Activated naive CD8-positive, alpha-beta T cell (primary cell): ENCODE results near the gene CHD1.

Experiments
- H3K27ac Mint-ChIP-seq: one replicate; pipeline ENCODE4 v1.8.0; 2021; ENCODE audit warnings: mixed read lengths
- H3K27me3 Mint-ChIP-seq: one replicate; pipeline ENCODE4 v1.8.0; 2021; ENCODE audit warnings: mixed read lengths
- H3K36me3 Mint-ChIP-seq: one replicate; pipeline ENCODE4 v1.8.0; 2021; ENCODE audit warnings: mixed read lengths
- H3K4me1 Mint-ChIP-seq: one replicate; pipeline ENCODE4 v1.8.0; 2021; ENCODE audit warnings: low read depth, mixed read lengths
- H3K4me3 Mint-ChIP-seq: one replicate; pipeline ENCODE4 v1.8.0; 2021; ENCODE audit warnings: mild to moderate bottlenecking, mixed read lengths
- H3K9me3 Mint-ChIP-seq: one replicate; pipeline ENCODE4 v1.8.0; 2021; ENCODE audit warnings: low read depth, mixed read lengths

CHD1 gene

DNA sequence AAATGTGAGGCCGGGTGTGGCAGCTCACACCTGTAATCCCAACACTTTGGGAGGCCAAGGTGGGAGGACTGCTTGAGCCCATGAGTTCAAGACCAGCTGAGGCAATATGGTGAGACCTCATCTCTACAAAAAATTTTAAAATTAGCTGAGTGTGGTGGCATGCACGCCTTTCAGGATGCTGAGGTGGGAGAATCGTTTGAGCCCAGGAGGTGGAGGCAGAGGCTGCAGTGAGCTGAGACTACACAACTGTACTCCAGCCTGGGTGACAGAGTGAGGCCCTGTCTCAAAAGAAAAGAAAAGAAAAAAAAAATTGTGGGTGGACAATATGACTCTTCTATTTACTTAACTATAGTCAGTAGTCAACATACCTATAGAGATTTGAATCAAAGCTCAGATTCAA lies 4.8 kb downstream of the CHD1 start:
- no peaks in the 10 kb centered on the region for H3K9me3 Mint-ChIP-seq
- peak overlapping the region; percentile 57 for H3K4me3 Mint-ChIP-seq
- H3K27me3 Mint-ChIP-seq, result no peaks in the 10 kb centered on the region
- peaks cover 17% of the 10 kb centered on the region for H3K36me3 Mint-ChIP-seq
- H3K4me1 Mint-ChIP-seq, result peaks cover 67% of the 10 kb centered on the region
- H3K27ac Mint-ChIP-seq, result peak overlapping the region; percentile 22

- Mint-ChIP-seq H3K27ac (peak overlapping the region; percentile 28), H3K36me3 (peaks cover 26% of the 10 kb centered on the region), H3K9me3 (no peaks in the 10 kb centered on the region), H3K4me1 (peaks cover 78% of the 10 kb centered on the region), H3K27me3 (no peaks in the 10 kb centered on the region), H3K4me3 (peak overlapping the region; percentile 71)
These were observed 6.8 kb downstream of the CHD1 start for GRCh38 chr5:98921947-98922505.

GRCh38 chr5:98917433-98917832 lies 11.4 kb downstream of the CHD1 start:
- Mint-ChIP-seq H3K27me3 (no peaks in the 10 kb centered on the region), H3K4me3 (no peak overlapping the region), H3K9me3 (no peaks in the 10 kb centered on the region), H3K4me1 (peaks cover 76% of the 10 kb centered on the region), H3K27ac (peak overlapping the region; percentile 58), H3K36me3 (peaks cover 20% of the 10 kb centered on the region)

GRCh38 chr5:98916540-98916939 lies 12.3 kb downstream of the CHD1 start:
- Mint-ChIP-seq H3K27ac (no peak overlapping the region), H3K36me3 (peaks cover 17% of the 10 kb centered on the region), H3K27me3 (no peaks in the 10 kb centered on the region), H3K4me1 (peaks cover 74% of the 10 kb centered on the region), H3K9me3 (no peaks in the 10 kb centered on the region), H3K4me3 (peak overlapping the region; percentile 14)

- Mint-ChIP-seq H3K27ac (no peak overlapping the region), H3K9me3 (no peaks in the 10 kb centered on the region), H3K4me3 (no peak overlapping the region), H3K4me1 (peaks cover 77% of the 10 kb centered on the region), H3K27me3 (no peaks in the 10 kb centered on the region), H3K36me3 (peaks cover 11% of the 10 kb centered on the region)
These were observed 14.9 kb downstream of the CHD1 start for GRCh38 chr5:98913911-98914310.

DNA sequence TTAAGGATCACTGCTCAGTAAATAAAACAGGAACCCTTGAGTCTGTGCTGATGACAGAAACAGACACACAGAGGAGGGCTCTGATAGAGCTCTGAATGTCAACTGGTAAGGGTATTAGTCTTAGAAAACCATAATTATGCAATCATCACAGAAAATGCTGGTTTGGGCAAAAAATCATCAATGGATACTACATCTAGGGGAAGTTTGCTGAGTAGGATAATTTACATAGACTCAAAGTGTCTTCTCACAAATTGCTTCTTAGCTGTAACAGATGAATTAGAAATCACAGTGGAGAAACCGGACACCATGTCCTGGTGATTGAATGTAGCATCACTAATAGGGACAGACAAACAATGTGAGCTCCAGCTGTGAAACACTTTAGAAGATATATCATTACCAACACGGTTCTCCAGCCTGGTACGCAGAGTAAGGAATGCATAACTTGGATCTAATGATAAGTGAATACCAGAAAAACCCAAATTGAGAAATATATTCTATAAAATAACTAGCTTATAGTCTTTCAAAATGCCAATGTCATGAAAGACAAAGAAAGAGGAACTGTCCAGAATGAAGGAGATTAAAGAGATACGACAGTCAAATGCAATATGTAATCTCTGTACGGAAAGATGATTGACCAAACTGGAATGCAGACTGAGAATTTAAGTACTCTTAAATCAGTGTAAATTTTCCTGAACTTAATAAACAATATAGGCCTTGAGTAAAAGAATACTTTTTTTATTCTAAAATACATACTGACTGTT lies 17.3 kb downstream of the CHD1 start:
- Mint-ChIP-seq H3K4me1 (peaks cover 78% of the 10 kb centered on the region), H3K9me3 (no peaks in the 10 kb centered on the region), H3K4me3 (no peak overlapping the region), H3K27me3 (no peaks in the 10 kb centered on the region), H3K27ac (no peak overlapping the region), H3K36me3 (peaks cover 2% of the 10 kb centered on the region)

- H3K4me1 Mint-ChIP-seq, result peaks cover 79% of the 10 kb centered on the region
- no peaks in the 10 kb centered on the region for H3K9me3 Mint-ChIP-seq
- no peaks in the 10 kb centered on the region for H3K36me3 Mint-ChIP-seq
- no peaks in the 10 kb centered on the region for H3K27me3 Mint-ChIP-seq
- H3K4me3 Mint-ChIP-seq, result no peak overlapping the region
- peak overlapping the region; percentile 9 for H3K27ac Mint-ChIP-seq
These were observed 19.4 kb downstream of the CHD1 start for GRCh38 chr5:98909363-98909762.

DNA sequence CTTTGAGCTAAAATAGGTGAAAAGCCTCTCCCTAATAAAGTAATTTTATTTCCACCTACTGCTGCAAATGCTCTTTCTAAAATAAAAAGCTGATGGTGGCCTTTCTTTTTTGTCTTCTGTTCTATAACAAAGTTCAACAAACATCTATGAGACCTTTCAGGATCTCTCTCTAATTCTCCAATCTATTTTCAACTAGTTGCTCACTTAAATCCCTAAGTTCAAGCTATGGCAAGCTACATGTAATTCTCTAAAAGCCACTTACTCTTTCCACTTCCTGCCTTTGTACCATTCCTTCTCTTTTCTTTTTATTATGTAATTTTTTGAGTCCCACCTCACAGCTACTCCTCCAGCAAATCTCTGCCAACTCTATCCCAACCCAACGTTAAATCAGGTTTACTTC lies 20.9 kb downstream of the CHD1 start:
- peaks cover 75% of the 10 kb centered on the region for H3K4me1 Mint-ChIP-seq
- H3K4me3 Mint-ChIP-seq, result no peak overlapping the region
- H3K36me3 Mint-ChIP-seq, result no peaks in the 10 kb centered on the region
- H3K27me3 Mint-ChIP-seq, result no peaks in the 10 kb centered on the region
- peak overlapping the region; percentile 47 for H3K27ac Mint-ChIP-seq
- H3K9me3 Mint-ChIP-seq, result no peaks in the 10 kb centered on the region

DNA sequence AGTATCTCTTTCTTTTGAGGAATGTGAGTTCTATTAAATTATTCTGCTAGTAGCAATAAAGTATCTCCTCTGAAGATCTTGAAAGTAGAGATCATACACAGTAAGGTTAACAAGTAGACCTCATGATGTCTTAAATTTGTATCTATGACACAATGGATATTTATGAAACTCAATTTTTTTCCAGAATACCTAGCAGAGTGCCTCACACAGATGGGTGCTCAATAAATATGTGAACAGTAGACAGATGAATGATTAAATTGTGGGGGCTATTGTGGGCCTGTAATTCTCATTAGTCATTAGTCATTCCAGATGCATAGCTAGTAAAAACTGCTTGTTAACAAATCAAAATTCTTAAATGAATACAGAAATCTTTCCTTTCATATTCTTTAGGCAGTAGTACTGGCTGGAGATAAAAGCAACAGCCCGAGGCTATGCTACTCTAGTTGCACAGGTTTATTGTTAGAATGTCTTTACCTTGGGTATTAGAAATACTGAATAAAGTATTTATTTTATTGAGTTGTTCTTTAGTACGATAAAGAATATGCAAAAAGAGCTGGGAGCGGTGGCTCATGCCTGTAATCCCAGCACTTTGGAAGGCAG lies 22.0 kb downstream of the CHD1 start:
- no peaks in the 10 kb centered on the region for H3K27me3 Mint-ChIP-seq
- H3K27ac Mint-ChIP-seq, result peak overlapping the region; percentile 82
- H3K4me3 Mint-ChIP-seq, result peak overlapping the region; percentile 23
- H3K4me1 Mint-ChIP-seq, result peaks cover 72% of the 10 kb centered on the region
- H3K9me3 Mint-ChIP-seq, result no peaks in the 10 kb centered on the region
- peaks cover 1% of the 10 kb centered on the region for H3K36me3 Mint-ChIP-seq

DNA sequence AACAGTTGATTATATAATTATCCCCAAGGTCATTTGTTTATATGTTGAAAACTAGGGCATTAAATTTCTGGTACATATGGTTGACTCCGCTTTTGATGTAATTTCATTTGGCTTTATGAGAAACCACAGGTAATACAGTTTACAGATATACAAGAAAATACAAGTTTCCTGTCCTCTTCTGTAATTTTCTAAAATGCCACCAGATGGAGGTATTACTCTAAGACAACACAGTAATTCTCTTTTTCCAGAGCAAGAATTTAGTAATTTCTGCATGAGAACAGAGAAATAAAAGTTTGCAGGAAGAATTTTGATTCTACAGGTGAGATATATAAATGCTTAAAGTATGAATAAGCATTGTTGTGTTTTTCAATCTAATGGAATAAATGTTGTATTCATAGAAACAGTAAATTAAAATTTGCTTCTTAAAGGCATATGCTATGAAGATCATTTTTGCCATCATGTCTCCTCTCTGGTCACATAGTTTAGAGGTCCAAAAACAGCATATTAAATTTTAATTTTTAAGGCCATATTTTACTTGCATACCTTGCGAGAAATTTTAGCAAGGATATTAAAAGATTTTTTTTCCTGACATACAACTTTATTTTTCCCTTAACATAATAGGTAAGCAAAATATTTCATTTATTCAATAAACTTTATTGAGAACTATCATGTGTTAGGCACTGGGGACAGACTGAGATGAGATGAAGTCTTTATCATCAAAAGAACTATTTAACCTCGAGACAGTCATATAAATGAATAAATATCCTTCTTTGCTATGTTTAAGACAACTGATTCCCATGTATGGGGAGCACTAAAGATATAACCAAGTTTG lies 22.7 kb downstream of the CHD1 start:
- peak overlapping the region; percentile 23 for H3K4me3 Mint-ChIP-seq
- H3K27me3 Mint-ChIP-seq, result no peaks in the 10 kb centered on the region
- H3K9me3 Mint-ChIP-seq, result no peaks in the 10 kb centered on the region
- peak overlapping the region; percentile 82 for H3K27ac Mint-ChIP-seq
- H3K36me3 Mint-ChIP-seq, result peaks cover 2% of the 10 kb centered on the region
- H3K4me1 Mint-ChIP-seq, result peaks cover 66% of the 10 kb centered on the region

DNA sequence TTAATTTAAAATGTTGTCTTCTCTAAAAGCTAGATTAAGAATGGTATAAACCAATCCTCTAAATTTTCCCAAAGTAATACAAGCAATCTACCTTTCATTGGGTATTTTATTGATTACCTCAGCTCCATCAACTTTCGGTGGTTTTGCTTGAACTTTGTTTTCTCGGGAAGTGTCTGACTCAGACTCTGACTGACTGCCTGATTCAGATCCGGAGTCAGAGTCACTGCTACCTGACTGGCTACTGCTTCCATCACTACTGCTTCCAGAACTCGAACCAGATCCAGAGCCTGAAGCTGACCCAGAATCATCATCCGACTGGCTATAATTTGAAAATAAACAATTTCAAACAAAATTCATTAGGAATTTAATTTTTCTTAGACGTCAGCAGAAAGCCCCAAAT lies 24.0 kb downstream of the CHD1 start:
- Mint-ChIP-seq H3K27me3 (no peaks in the 10 kb centered on the region), H3K9me3 (no peaks in the 10 kb centered on the region), H3K4me3 (no peak overlapping the region), H3K27ac (no peak overlapping the region), H3K36me3 (peaks cover 7% of the 10 kb centered on the region), H3K4me1 (peaks cover 55% of the 10 kb centered on the region)

GRCh38 chr5:98902733-98903132 lies 26.1 kb downstream of the CHD1 start:
- Mint-ChIP-seq H3K4me3 (no peak overlapping the region), H3K27ac (no peak overlapping the region), H3K9me3 (no peaks in the 10 kb centered on the region), H3K36me3 (peaks cover 7% of the 10 kb centered on the region), H3K27me3 (no peaks in the 10 kb centered on the region), H3K4me1 (peaks cover 38% of the 10 kb centered on the region)

DNA sequence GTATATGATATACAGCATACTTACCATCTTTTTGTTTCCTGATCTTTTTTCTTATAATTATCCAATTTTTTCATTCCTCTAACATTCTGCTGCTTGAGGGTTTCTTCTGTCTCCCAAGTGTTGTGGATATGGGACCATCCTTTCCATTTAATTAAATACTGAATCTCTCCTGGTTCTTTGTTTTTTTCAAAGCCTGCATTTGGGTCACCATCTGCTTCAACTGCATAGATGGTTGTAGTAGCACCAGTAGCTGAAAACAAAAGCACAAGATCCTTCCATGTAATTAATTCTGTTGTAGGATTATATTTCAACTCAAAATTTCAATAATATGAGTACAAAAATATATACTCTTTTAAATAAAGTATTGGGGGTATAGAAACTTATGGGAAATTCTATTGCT lies 29.4 kb downstream of the CHD1 start:
- no peak overlapping the region for H3K4me3 Mint-ChIP-seq
- no peaks in the 10 kb centered on the region for H3K27me3 Mint-ChIP-seq
- H3K9me3 Mint-ChIP-seq, result no peaks in the 10 kb centered on the region
- peaks cover 17% of the 10 kb centered on the region for H3K4me1 Mint-ChIP-seq
- no peak overlapping the region for H3K27ac Mint-ChIP-seq
- H3K36me3 Mint-ChIP-seq, result peaks cover 13% of the 10 kb centered on the region

DNA sequence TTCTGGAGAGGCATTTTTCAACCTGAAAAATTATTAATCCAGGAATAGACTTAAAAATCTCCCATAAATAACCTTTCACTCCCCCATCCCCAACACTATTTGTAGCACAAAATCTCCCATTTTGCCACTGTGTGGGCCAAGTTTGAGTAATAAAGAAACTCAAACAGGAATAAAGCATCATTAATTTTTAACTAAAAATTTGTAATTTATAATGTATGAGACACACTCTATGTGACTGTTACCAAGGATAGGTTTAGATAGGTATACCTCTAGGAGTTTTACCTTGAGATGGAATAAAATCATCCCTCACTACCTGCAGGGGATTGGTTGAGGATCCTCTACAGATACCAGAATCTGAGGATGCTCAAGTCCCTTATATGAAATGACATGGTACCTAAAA lies 30.1 kb downstream of the CHD1 start:
- Mint-ChIP-seq H3K36me3 (peaks cover 16% of the 10 kb centered on the region), H3K27me3 (no peaks in the 10 kb centered on the region), H3K4me3 (no peak overlapping the region), H3K9me3 (no peaks in the 10 kb centered on the region), H3K27ac (no peak overlapping the region), H3K4me1 (peaks cover 13% of the 10 kb centered on the region)

- no peak overlapping the region for H3K27ac Mint-ChIP-seq
- H3K4me1 Mint-ChIP-seq, result no peaks in the 10 kb centered on the region
- no peak overlapping the region for H3K4me3 Mint-ChIP-seq
- peaks cover 5% of the 10 kb centered on the region for H3K36me3 Mint-ChIP-seq
- no peaks in the 10 kb centered on the region for H3K27me3 Mint-ChIP-seq
- no peaks in the 10 kb centered on the region for H3K9me3 Mint-ChIP-seq
These were observed 37.2 kb downstream of the CHD1 start for GRCh38 chr5:98891591-98891990.
